GM12874 (cell line): ENCODE results near the gene SPATA4.

Source experiments
- TF ChIP-seq, protein P1 (sequence below): IDR thresholded peaks from 2 replicates; pipeline ENCODE4 v1.5.1; 2011; ENCODE audit warnings: low read depth, mild to moderate bottlenecking, control low read depth, low read length, moderate library complexity; ENCODE audit not compliant: insufficient read depth

The SPATA4 gene

DNA sequence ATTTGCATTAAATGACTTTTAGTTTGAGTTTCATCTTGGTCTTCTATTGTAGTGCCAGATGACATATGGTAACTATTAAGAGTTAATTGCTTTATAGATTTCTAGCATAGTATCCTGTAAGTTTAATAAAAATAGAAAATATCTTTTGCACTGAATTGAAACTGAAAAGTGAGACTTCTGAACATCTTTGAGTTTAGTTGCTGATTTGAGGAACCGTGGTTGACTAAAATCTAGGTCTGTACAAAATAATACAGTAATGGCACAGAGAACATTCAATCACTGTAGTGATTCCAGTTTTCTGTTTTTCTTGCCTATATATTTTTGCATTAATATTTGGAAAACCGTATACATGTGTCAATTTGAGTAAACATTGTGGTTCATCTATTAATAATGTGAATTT is 60.7 kb downstream of the SPATA4 start:
- TF ChIP-seq, protein P1, sequence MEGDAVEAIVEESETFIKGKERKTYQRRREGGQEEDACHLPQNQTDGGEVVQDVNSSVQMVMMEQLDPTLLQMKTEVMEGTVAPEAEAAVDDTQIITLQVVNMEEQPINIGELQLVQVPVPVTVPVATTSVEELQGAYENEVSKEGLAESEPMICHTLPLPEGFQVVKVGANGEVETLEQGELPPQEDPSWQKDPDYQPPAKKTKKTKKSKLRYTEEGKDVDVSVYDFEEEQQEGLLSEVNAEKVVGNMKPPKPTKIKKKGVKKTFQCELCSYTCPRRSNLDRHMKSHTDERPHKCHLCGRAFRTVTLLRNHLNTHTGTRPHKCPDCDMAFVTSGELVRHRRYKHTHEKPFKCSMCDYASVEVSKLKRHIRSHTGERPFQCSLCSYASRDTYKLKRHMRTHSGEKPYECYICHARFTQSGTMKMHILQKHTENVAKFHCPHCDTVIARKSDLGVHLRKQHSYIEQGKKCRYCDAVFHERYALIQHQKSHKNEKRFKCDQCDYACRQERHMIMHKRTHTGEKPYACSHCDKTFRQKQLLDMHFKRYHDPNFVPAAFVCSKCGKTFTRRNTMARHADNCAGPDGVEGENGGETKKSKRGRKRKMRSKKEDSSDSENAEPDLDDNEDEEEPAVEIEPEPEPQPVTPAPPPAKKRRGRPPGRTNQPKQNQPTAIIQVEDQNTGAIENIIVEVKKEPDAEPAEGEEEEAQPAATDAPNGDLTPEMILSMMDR, result no peak
